GM21576 (cell line): Measurements from ENCODE around the gene SLU7.

ENCODE experiments used
- ATAC-seq: cut with Tn5 transposase; IDR thresholded peaks from one replicate; pipeline ENCODE4 v1.9.1; 2021; ENCODE audit warnings: mild to moderate bottlenecking, moderate library complexity; ENCODE audit not compliant: unreplicated experiment

SLU7 gene

DNA sequence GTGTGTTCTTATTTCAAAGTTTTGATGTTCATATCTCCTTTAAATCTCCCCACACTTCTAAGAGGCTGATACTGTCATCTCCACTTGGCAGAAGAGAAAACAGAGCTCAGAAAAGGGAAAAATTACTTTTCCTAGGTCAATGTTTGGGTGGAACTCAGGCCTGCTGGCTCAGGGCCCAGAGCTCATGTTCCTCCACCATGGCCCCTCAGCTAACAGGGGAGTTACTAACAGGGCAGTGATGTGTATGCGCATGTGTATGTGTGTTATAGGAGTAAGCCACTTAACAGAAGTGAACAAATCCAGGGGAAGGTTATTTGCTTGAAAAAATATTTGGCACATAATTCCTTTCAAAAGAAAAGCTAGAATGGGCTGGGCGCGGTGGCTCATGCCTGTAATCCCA lies 51.0 kb downstream of the SLU7 start:
- no peak for ATAC-seq

GRCh38 chr5:160367261-160367660 lies 51.6 kb downstream of the SLU7 start:
- no peak for ATAC-seq

DNA sequence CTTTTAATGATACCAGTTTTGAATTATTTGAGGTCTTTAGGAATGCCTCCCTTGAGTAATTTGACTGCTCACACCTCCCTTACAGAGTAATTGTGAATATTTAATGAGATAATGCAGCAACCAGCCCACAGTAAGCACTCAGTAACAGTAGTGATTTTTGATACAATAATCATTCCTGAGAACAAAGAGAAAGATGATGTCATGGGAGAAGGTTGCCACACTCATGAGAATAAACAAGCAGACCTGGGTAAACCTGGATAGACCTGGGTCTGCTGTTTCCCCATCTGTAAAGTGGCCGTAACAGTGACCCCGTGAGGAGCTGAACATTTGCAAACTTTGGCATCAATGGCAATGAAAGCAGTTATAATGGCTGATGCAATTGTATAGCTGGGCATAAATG lies 52.7 kb downstream of the SLU7 start:
- ATAC-seq = no peak

- no peak for ATAC-seq
Observed at GRCh38 chr5:160363660-160364395, 55.1 kb downstream of the SLU7 start.

DNA sequence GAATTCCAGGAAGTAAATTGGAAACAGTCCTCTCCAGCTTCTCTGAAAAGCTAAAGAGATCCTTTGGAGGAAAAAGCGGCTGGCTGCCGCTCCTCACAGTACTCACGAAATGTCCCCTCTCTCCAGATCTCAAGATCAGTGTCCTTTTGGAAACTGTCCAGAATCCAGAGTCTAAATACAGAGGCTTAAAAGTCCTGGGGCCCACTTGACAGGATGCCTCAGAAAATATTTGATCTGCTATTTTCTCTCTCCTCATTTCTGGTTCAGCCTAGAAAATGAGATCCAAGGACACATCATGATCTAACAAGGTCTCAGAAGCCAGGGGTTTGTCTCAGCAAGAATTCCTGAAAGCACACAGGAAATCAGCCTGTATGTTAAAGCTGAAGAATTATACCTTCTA lies 55.7 kb downstream of the SLU7 start:
- no peak for ATAC-seq

DNA sequence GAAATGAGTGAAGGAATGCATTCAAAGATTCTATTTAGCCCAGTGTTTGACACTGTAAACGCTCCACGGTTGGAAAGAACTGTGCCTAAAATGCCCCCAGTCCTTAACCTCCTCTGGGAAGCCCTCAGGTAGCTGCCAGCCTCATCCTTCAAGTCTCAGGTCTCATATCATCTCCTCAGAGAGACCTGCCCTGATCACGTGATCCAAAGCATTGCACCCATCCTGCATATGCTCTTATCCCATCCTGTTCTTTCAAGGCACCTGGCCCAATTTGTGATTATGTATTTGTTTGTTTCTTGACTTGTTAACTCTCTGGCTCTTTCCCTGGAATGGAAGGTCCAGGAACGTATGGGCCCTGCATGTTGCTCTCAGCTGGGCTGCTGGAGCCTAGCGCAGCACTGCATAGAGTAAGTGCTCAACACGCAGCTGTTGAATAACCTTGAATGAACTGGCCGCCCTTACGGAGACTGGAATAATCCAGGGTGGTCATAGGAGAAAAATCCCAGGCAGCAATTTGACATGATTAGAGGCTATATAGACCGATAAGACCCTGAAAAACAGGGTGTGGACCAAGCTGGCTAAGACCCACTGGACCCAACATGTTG lies 57.2 kb downstream of the SLU7 start:
- ATAC-seq = no peak

GRCh38 chr5:160360310-160360709 lies 58.6 kb downstream of the SLU7 start:
- ATAC-seq = no peak

DNA sequence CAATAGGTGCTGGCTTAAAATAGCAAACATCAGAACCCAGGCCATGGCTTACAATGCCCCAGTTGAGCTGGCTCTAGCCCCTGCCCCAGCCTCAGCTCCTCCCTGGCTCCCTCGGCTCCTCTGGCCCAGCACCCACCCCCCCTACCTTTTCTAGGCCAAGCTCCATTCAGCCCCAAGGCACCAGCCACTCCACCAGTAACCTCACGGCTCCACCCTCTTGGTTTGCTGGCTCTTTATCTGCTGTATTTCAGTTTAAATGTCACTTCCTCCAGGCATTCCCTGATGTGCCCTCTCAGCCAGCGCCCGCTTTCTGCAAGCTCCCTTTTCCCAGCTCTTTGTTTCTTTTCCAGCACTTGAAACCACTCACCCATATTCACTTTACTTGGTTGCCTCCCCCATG lies 59.1 kb downstream of the SLU7 start:
- ATAC-seq = no peak

GRCh38 chr5:160359242-160359641 lies 59.6 kb downstream of the SLU7 start:
- ATAC-seq = no peak

- ATAC-seq = no peak
Observed at GRCh38 chr5:160357861-160358411, 60.9 kb downstream of the SLU7 start.

- ATAC-seq = no peak
Observed at GRCh38 chr5:160357394-160357793, 61.5 kb downstream of the SLU7 start.

GRCh38 chr5:160356550-160357347 lies 62.1 kb downstream of the SLU7 start:
- ATAC-seq = no peak

GRCh38 chr5:160354666-160355065 lies 64.2 kb downstream of the SLU7 start:
- ATAC-seq = no peak

DNA sequence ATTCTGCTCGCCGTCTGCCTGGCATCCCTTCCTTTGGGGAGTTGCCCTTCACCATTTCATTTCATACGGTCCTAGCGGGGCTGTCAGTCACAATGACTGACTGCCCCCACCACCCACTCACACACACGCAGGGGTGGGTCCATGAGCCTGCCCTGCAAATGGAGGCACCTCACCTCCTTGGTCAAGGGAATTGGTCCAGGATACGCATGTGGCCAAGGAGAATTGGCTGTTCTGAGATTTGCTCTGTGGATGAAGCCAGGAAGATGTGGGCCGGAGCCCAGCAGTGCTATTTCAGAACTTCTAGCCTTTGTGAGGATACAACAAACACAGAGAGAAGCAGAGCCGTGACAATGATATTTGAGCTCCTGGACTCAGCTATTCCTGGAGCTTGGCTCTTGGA lies 65.5 kb downstream of the SLU7 start:
- ATAC-seq = no peak

DNA sequence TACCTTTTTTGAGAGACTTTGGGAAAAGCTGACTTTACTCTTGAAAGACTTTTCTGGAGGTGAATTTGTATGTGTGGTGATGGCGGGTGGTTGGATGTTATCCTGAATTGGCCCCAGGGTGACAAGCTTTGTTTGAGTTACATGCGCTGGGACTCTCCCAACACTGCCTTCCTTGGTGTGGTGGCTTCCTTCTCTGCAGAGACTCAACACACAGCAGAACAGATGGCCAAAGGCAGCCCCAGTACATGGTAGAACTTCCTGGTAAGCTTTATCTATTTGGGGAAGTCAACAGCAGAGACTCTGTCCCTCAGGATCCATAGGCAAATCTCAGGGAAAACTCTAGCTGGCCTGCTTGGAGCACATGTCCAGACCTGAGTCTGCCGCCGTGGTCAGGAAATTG lies 66.6 kb downstream of the SLU7 start:
- no peak for ATAC-seq
